Umbilical cord (tissue), 2 donors: ENCODE data around the gene SUPT3H. TPM values are rescaled to one million over a fixed set of nuclear protein-coding genes. Genes with fewer than 3 reads are reported as not detected.

Source experiments
- DNase-seq: peaks from one replicate; pipeline ENCODE4 v3.0.0-alpha.2; 2015; ENCODE audit warnings: low spot score
- total RNA-seq: library from RNA; depleted of rRNA; stranded (reverse); fragments of >200 nt; gene quantifications from one replicate; pipeline ENCODE4 v1.2.3, GENCODE V29; 2014; ENCODE audit warnings: low replicate concordance; ENCODE audit not compliant: insufficient read depth

The SUPT3H gene
- total RNA-seq, 1 donor from 2014 or later = 6.5 TPM

DNA sequence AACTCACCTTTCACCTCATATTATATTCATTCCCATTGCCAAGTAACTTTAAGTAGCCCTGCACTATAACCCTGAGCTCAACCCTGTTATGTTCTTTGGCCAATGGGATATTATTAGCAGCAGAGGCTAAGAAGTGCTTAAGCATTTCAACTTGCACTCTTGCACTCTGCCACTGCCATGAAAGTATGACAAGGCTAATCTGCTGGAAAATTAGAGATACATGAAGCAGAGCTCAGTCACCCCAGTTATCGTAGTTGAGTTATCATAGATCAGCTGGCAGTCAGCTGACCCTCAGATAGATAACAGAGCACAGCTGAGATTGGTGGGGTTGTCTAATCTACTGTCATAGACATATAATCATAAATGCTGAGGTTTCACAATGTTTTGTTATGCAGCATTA is 259.0 kb downstream of the SUPT3H start:
- DNase-seq = peak; percentile 57

DNA sequence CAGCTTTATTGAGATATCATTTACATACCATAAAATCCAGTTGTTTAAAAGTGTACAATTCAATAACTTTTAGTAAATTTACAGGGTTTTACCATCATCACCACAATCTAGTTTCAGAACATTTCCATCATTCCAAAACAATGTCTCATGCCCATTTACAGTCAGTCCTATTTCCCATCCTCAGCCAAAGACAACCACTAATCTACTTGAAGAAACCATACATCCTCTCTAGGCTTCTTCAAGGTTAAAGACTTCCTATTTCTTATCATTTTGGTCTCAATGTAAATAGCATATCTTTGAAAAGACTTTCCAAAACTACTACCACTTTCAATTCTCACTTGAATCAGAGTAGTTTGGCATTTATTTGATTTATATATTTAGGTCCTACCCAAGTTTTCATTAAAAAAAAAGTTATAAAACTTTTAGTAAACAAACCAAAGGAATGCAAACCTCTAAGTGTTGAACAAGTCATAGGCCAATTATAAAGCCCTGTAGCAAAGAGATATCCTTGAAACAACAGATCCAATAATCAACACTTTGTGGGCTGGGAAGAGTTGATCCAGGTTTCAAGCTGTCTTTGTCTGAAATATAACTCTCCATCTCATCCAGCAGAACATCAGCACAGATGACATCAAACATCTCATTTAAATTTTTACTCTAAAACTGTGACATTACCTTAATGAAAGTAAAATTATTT is 260.9 kb downstream of the SUPT3H start:
- peak; percentile 4 for DNase-seq

GRCh38 chr6:45115696-45116095 is 262.0 kb downstream of the SUPT3H start:
- no peak for DNase-seq

DNA sequence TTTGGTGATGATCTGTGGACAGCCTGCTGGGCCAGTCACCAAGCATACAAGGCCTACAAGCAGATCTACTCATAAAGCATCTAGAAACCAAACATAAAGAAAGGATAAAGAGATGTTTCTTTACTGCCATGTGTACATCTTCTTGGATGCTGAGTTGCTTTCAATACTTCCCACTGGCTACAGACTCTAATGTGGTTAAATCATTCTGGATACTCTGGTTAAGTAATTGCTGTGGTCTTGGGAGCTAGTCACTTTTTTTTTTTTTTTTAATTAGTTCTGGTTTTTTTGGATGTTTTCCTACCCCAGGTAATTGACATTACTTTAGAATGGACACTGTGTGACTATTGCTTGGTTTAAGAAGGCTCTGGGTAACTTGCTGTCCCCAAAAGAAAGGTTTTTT is 265.0 kb downstream of the SUPT3H start:
- no peak for DNase-seq

DNA sequence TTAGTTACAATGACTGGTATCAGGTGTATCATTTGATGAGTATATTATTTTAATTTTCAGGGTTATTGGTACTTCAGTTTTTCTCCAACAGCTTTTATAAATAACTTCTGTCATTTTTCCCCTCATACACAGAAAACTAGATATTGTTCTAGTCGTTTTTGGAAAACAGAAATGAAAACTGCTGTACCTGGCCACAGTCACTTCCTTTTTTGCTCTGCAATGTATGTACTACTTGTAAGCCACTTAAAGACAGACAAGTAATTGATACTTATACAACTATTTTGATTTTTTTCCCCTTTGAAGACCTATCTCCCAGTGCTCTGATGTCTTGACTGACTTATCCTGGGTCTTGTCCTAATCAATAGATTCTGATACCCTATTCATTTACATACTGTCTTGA is 268.2 kb downstream of the SUPT3H start:
- DNase-seq = no peak

GRCh38 chr6:45105170-45105820 is 272.4 kb downstream of the SUPT3H start:
- DNase-seq = no peak

DNA sequence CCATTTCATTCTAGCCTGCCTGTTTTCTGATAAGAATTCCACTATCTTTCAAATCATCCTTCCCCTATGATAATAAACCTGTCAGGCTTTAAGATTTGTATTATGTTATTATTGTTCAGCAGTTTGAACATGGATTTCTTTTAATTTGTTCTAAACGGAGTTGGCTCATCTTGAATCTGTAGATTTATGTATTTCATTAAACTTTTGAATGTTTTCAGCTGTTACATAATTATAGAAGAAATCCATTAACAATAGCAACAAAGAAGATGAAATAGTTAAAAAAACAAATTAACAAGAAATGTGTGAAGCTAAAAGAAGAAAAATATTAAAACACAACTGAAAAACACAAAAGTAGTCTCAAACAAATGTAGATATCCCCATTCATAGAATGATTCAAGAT is 273.3 kb downstream of the SUPT3H start:
- DNase-seq = no peak

DNA sequence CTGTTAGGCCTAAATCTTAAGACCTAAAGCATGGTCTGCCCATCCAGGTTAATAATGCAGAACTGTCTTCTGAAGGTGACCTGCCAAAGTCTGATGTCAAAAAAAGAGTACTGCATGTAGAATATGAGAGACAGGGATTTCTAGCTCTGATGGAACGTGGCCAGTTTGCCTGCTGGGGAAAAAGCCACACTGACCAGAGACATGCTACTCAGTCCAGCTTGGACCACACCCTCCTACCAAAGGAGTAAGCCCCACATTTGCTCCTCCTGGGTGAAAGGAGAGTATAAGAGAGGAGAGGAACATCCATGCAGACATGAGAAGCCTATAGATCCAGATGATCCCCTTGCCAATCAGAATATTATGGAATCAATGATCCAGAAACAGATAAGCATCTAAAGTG is 279.5 kb downstream of the SUPT3H start:
- no peak for DNase-seq

DNA sequence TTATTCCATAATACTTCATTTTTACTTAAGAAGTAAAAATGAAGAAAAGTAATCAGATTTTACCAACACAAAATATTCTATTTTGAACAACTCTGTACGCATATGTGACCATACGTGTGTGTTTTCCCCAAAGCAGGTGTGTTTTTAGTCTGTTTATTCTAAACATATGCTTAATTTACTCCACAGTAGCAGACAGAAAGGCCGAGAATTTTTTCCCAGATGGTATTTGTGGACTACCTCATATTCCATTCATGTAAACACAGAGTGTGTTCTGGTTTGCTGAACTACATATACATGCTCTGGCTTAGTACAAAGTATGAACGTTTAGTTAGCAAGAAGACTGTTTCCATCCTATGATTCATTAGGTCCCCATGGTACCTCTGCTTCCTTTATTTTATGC is 282.9 kb downstream of the SUPT3H start:
- DNase-seq = no peak

DNA sequence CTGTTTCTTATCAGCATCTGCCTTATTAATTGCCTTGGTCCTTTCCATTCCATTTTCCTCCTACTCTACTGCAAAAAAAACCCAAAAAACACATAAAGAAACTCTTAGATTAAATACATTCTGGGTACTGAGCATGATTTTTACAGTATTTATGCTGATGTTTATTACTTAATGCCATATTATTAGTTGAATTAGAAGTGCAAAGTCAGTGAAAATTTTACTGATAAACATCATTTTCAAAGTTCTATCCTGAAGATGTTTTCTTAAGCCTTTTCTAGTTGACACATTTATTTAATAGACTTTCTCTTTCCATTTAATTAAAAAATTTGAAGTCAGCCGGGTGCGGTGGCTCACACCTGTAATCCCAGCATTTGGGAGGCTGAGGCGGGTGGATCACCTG is 285.6 kb downstream of the SUPT3H start:
- DNase-seq = no peak

DNA sequence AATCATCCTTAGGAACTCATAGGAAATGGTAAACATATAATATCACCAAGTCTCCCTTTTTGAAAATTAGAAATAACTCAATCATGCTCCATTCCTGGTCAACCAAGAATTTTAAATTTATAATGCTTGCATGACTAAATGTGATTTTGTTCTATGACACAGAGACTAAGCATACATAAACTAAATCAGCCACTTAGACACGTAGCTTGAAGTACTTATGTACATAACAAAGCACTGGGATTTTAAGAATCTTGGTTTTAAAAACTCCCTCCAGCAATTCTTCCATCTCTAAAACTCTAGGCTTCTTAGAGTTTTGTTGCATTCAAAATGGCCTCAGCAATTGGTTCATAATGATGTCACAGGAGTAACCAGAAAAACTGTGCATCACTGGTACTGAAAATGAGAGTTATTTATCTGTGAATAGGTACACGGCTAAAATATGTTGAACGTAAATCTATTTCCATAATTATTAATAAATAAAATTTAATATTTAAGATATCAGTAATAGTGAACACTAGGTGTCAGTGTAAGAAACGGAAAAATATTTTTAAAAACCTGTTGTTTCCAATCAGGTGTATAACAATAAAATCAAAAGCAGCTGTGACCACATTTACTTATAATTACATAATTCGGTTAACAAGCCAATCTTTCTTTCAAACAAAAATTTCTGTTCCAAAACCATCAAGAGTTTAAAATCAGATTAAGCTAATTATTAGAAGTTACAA is 291.2 kb downstream of the SUPT3H start:
- DNase-seq = no peak

- no peak for DNase-seq
Observed at GRCh38 chr6:45084257-45084656, 293.5 kb downstream of the SUPT3H start.

DNA sequence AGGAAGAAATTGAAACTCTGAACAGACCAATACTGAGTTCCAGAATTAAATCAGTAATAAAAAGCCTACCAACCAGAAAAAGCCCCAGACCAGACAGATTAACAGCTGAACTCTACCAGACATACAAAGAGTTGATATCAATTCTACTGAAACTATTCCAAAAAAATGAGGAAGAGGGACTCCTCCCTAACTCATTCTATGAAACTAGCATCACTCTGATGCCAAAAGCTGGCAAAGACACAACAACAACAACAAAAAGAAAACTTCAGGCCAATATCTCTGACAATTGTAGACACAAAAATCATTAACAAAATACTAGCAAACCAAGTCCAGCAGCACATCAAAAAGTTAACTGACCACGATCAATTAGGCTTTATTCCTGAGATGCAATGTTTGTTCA is 295.6 kb downstream of the SUPT3H start:
- no peak for DNase-seq

DNA sequence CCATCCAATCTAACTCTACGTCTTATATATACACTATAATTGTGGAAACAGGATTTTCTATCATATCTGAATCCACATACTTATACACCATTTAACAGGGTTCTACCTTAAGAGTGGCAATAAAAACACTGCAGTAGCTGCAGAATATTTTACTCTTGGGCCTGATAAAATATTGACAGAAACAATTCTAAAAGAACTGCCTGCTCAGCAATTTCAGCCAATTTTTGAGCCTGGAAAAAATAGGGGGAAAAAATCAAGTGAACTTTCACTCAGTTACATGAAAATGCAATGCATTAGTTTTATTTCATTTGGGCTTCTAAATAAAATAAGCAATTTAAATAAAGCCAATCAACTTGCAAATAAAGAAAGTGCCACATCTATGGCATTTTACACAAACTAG is 296.1 kb downstream of the SUPT3H start:
- DNase-seq = no peak

DNA sequence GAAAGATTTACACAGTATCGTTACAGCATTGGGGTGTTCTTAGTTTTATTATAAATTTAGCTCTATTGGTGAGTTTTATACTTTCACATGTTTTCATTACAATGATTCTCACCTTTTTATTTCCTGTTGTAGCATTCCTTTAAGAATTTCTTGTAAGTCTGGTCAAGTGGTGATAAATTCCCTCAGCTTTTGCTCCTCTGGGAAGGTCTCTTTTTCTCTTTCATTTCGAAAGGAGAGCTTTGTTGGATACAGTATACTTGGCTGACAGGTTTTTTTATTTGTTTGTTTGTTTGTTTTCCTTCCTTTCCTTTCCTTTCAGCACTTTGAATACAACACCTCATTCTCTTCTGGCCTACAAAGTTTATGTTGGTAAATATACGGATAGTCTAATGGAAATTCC is 299.3 kb downstream of the SUPT3H start:
- no peak for DNase-seq

DNA sequence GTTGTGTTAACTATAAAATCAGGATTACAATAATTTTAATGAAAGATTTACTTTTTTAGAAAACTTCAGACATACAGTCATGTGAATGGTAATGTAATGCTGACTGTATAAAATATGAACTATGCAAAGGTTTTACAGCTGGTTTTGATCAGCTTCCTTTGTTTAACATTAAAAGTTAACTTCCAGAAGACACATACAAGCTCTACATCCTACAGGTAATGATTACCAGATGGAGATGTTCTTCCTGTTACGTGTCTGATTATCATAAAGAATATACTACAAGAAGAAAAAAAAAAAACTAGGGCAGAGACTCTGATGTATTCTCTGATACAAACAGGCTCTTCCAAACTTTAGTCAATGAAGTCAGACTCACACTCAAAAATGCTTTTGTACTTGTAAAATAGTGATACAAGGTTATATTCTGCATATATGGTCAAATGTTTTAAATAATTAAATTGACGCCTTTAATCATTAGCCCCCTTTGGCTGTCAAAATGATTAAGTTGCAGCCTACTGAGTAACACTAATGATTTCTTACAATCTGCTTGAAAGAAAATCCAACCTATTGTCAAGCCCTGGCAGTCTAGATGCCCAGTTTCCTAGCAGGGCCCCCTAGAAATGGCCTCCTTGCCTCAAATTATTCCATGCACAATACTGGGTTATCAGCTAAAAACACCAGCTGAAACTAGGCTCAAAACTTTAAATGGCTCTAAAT is 301.4 kb downstream of the SUPT3H start:
- no peak for DNase-seq

DNA sequence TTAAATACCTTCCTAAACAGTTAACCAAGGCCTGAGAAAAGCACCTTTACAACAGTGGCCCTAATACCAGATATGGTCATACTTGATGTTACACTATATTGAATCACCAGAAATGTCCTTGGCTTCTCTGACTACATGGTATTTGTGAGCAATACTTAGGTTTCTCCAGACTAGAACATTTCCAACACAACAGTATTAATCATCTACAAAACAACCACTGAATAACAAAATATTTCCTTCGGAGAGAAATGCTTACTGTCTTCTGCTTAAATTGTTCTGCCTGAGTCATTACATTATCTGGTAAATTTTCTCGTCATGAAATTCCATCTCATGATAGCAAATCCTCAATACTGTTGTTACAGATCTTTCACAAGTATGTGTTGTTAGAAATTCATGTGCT is 302.5 kb downstream of the SUPT3H start:
- no peak for DNase-seq

- DNase-seq = no peak
Observed at GRCh38 chr6:45074439-45074838, 303.3 kb downstream of the SUPT3H start.

GRCh38 chr6:45073771-45074170 is 304.0 kb downstream of the SUPT3H start:
- no peak for DNase-seq

DNA sequence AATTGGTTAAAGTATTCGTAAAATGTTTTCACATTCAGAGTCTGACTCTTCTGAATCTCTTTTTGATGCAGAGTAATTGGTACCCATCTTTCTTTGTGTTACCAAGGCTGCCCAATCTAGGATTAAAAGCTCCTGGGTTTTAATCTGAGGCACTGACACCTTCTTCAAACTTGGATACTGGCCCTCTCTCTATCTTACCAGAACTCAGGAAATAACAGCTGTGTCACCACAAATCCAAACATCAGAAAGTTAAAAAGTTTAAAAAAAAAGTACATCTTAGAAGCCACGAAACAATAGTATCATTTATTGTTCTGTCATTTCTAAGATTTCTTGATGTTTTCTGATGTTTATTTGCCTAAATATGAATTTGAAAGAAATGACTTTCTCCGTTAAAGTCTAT is 305.1 kb downstream of the SUPT3H start:
- no peak for DNase-seq

- DNase-seq = no peak
Observed at GRCh38 chr6:45072016-45072415, 305.7 kb downstream of the SUPT3H start.

DNA sequence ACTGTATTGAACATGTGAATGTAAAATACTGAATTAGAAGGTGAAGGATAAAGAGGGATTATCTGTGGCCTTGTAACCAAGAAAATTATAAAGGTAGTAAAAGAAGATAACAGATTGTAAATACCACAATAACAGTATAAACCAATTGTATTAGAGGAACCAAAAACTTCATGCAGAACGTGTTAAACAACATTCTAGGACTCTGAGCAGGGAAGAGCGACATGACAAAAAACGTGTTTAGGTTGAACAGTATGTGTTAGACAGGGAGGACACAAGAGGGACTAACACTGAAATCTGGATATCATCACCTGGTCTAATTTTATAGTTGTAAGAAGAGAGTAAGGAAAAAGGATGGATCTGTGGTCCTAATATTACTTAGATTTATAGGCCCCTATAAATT is 308.6 kb downstream of the SUPT3H start:
- DNase-seq = peak; percentile 11
